Chondrocyte (in vitro differentiated cells): ENCODE results near the gene CIITA. TPM values are rescaled to one million over a fixed set of nuclear protein-coding genes. Genes with fewer than 3 reads are reported as not detected.

ENCODE experiments used
- DNase-seq: peaks from one replicate; pipeline ENCODE4 v3.0.0; 2021; ENCODE audit warnings: mixed read lengths, low spot score
- H3K27ac Mint-ChIP-seq: one replicate; pipeline ENCODE4 v1.8.0; 2021; ENCODE audit warnings: mild to moderate bottlenecking, moderate library complexity, mixed read lengths; ENCODE audit not compliant: unreplicated experiment
- H3K27me3 Mint-ChIP-seq: 2 replicates; pipeline ENCODE4 v1.8.0; 2021; ENCODE audit warnings: low read depth, mixed read lengths
- H3K36me3 Mint-ChIP-seq: 2 replicates; pipeline ENCODE4 v1.8.0; 2021; ENCODE audit warnings: low read depth, mixed read lengths
- H3K4me1 Mint-ChIP-seq: 2 replicates; pipeline ENCODE4 v1.8.0; 2021; ENCODE audit warnings: low read depth, mild to moderate bottlenecking, mixed read lengths
- H3K4me3 Mint-ChIP-seq: one replicate; pipeline ENCODE4 v1.8.0; 2021; ENCODE audit warnings: mild to moderate bottlenecking, moderate library complexity, mixed read lengths; ENCODE audit not compliant: unreplicated experiment
- H3K9me3 Mint-ChIP-seq: 2 replicates; pipeline ENCODE4 v1.8.0; 2021; ENCODE audit warnings: low read depth, mixed read lengths
- total RNA-seq: library from RNA; stranded (reverse); gene quantifications from 3 replicates; pipeline ENCODE4 v1.2.1, GENCODE V29; 2021
- TF ChIP-seq, protein P1 (sequence below): fragments of 200-600 bp; sonication (generic); IDR thresholded peaks from 2 replicates; pipeline ENCODE4 v1.5.0; 2021; ENCODE audit warnings: antibody characterized with exemption, mild to moderate bottlenecking, moderate library complexity

The CIITA gene
- total RNA-seq, 1 donor from 2014 or later, result not detected

DNA sequence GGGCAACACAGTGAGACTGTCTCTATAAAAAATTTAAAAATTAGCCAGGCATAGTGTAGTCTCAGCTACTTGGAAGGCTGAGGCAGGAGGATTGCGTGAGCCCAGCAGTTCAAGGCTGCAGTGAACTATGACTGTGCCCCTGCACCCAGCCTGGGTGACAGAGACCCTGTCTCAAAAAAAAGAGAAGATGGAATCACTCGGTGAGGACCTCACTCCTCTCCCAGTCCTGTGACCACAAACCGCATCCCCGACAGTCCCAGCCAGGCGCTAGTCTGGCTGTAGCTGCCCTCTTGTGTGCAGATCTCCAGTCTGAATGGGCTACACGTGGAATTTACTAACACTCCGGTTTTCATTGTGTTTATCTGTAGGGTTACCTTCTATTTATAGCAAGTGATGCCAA, 54.1 kb downstream of the CIITA start:
- Mint-ChIP-seq H3K9me3 (no peaks in the 10 kb centered on the region), H3K36me3 (peaks cover 14% of the 10 kb centered on the region), H3K4me1 (peaks cover 20% of the 10 kb centered on the region), H3K27ac (no peak overlapping the region), H3K4me3 (no peak overlapping the region), H3K27me3 (no peaks in the 10 kb centered on the region)
- no peak for DNase-seq
- TF ChIP-seq, protein P1, sequence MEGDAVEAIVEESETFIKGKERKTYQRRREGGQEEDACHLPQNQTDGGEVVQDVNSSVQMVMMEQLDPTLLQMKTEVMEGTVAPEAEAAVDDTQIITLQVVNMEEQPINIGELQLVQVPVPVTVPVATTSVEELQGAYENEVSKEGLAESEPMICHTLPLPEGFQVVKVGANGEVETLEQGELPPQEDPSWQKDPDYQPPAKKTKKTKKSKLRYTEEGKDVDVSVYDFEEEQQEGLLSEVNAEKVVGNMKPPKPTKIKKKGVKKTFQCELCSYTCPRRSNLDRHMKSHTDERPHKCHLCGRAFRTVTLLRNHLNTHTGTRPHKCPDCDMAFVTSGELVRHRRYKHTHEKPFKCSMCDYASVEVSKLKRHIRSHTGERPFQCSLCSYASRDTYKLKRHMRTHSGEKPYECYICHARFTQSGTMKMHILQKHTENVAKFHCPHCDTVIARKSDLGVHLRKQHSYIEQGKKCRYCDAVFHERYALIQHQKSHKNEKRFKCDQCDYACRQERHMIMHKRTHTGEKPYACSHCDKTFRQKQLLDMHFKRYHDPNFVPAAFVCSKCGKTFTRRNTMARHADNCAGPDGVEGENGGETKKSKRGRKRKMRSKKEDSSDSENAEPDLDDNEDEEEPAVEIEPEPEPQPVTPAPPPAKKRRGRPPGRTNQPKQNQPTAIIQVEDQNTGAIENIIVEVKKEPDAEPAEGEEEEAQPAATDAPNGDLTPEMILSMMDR, result no peak

DNA sequence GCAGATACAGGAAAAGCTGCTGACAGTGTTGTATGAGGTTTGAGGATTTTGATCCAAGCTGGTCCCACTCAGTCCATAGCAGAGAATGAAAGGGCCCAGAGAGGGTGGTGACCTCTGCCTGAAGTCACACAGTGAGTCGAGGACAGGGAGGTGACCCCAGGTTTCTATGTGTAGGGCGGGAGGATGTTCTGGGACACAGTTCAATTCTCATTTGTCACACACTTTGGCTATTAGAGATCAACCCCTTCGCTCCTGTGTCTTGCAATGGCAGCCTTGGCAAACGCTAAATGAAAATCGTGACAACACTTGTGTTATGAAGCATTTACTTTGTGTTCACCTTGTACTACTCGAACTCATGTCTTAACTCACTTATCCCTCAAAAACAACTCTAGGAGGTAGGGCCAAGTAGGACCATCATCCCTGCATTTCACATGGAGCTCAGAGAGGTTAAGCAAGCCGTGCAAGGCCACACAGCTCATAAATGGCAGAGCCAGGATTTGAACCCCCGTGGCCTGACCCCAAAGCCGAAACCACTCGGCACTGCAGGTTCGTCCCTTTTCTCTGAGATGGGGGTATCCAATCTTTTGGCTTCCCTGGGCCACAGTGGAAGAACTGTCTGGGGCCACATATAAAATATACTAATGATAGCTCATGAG, 55.1 kb downstream of the CIITA start:
- Mint-ChIP-seq H3K36me3 (peaks cover 13% of the 10 kb centered on the region), H3K9me3 (no peaks in the 10 kb centered on the region), H3K27me3 (no peaks in the 10 kb centered on the region), H3K27ac (no peak overlapping the region), H3K4me1 (peaks cover 27% of the 10 kb centered on the region), H3K4me3 (no peak overlapping the region)
- DNase-seq, result no peak
- TF ChIP-seq, protein P1, result no peak

DNA sequence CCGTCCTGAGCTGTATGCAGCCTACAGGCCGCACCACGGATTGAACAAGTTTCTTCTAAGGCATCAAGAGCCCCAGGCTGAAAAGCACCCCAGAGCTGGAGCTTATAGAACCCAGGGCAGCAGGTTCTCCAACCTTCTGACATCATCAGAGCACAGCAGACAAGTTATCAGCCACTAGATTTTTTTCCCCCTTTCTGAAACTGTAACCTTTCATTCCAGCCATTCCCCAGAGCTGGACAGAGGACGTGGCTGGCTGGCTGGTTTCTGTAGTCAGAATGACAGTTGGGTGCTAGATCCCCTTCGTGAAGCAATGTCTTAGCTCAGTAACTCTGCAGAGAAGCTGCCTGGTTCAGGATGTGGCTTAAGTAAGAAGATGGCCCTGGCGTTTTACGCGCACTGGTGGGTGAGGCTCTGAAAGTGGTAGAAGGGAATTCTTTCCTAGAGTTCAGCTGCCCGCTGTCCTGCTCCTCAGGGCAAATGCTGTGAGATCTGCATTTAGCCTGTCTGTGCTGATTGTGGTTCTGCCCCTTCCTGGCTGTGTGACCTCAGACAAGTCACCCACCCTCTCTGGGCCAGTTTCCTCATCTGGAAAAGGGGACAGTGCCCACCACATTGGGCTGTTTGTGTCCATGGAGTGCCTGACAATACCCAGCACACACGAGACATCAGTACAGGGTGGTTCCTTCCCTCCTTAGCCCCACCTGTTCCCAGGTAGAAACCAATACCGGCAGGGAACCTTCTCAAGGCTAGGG, 56.1 kb downstream of the CIITA start:
- Mint-ChIP-seq H3K27ac (peak overlapping the region; percentile 36), H3K27me3 (no peaks in the 10 kb centered on the region)
- TF ChIP-seq, protein P1, result no peak

DNA sequence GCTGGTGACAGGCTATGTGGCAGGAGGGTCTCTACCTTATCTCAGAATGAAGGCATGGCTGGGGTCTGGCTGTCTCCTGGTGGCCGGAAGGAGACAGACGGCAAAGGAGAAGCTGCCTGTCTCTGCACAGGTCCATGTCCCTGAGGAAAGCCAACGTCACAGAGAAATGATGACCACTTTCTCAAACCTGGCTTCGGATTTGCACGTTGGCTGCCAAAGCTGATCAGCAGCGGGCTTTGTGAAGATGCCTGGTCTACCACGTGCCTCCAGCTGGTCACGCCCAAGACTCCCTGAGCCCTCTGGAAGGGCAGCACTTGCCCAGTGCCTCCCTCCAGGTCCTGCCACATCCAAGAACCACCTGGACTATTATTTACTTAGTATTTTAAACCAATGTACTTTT, 56.9 kb downstream of the CIITA start:
- Mint-ChIP-seq H3K27ac (peak overlapping the region; percentile 8), H3K36me3 (peaks cover 6% of the 10 kb centered on the region), H3K4me1 (peaks cover 44% of the 10 kb centered on the region), H3K9me3 (no peaks in the 10 kb centered on the region), H3K27me3 (no peaks in the 10 kb centered on the region), H3K4me3 (no peak overlapping the region)
- no peak for DNase-seq
- TF ChIP-seq, protein P1, result no peak

More for the DNA sequence above, 56.1 kb downstream of the CIITA start:
- Mint-ChIP-seq H3K9me3 (no peaks in the 10 kb centered on the region), H3K4me3 (no peak overlapping the region), H3K36me3 (peaks cover 6% of the 10 kb centered on the region), H3K4me1 (peaks cover 37% of the 10 kb centered on the region)
- DNase-seq, result no peak

DNA sequence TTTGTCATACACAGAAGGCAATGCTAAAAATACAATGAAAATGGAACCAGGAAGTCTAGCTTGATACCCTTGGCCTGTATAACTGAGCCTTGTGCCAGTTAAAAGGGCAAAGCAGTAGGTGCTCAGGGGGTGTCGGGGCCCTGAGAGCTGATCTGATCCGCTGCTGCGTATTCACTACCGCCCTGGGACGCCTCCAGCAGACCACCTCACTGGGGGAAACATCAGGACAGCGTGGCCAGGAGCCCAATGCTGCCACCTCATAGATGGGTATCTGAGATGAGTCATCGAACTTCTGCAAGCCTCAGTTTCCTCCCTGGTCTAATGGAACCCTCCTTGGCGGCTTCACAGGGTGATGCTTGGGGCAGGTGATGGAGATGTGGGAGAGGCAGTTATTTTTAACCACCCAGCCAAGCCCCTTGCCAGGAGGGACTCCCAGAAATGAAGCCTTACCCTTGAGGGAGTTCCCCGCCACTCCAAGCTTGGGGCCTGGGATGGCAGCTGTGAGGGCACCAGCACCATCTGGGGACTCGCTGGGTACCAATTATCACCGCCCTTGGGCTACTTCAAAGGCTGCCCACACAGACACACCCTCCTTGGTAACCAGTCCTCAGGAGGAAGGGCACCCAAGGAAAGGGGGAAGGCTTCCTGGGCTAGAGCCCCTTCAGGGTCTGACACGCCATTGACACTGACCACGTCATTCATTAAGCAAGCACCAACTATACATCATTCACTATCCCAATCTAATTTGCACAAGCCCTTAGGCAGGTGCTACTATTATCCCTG, 57.5 kb downstream of the CIITA start:
- Mint-ChIP-seq H3K27ac (no peak overlapping the region), H3K9me3 (no peaks in the 10 kb centered on the region), H3K4me1 (peaks cover 50% of the 10 kb centered on the region), H3K27me3 (no peaks in the 10 kb centered on the region), H3K36me3 (peaks cover 5% of the 10 kb centered on the region), H3K4me3 (no peak overlapping the region)
- no peak for DNase-seq
- TF ChIP-seq, protein P1, result no peak
